Frontal cortex (tissue), 4 donors: ENCODE data around the gene NSUN7. TPM values are rescaled to one million over a fixed set of nuclear protein-coding genes. Genes with fewer than 3 reads are reported as not detected.
A peak's percentile ranks its signal among the peaks of the same experiment; 100 is the strongest.

Source experiments
- DNase-seq, 2 donors: peaks; one replicate each; pipeline ENCODE4 v3.0.0; 2012; ENCODE audit warnings: low spot score in 2 of 2
- FAIRE-seq: peaks from 2 replicates; lab custom pipeline; 2012; peaks lifted over from hg19 to GRCh38; lab: Jason Lieb, UNC
- small RNA-seq: library from RNA; depleted of rRNA; stranded (forward); fragments of <200 nt; gene quantifications from one replicate; pipeline ENCODE3, GENCODE V24; 2014
- total RNA-seq: library from RNA; depleted of rRNA; stranded (reverse); fragments of >200 nt; gene quantifications from one replicate; pipeline ENCODE4 v1.2.3, GENCODE V29; 2014
- donor health status: control.
- donor health status: control.
- donor health status: control.

Gene NSUN7
- total RNA-seq, 1 donor from 2014 or later = 11.0 TPM

- FAIRE-seq (no peak), DNase-seq (no peak)
Measured at GRCh38 chr4:40842318-40842717, 92.6 kb downstream of the NSUN7 start.

- DNase-seq = no peak
- no peak for FAIRE-seq
Measured at GRCh38 chr4:40842725-40843423, 93.1 kb downstream of the NSUN7 start.

- FAIRE-seq (no peak), DNase-seq (no peak)
Measured at GRCh38 chr4:40843696-40844095, 93.9 kb downstream of the NSUN7 start.

GRCh38 chr4:40844261-40844660 lies 94.5 kb downstream of the NSUN7 start:
- no peak for FAIRE-seq
- DNase-seq = no peak

GRCh38 chr4:40845154-40845835 lies 95.5 kb downstream of the NSUN7 start:
- no peak for FAIRE-seq
- DNase-seq = no peak

GRCh38 chr4:40846532-40846931 lies 96.8 kb downstream of the NSUN7 start:
- FAIRE-seq (peak; percentile 88), DNase-seq (no peak)

- FAIRE-seq (no peak), DNase-seq (no peak)
Measured at GRCh38 chr4:40848251-40848650, 98.5 kb downstream of the NSUN7 start.

GRCh38 chr4:40848940-40849339 lies 99.2 kb downstream of the NSUN7 start:
- DNase-seq = no peak
- no peak for FAIRE-seq

- FAIRE-seq = no peak
- no peak for DNase-seq
Measured at GRCh38 chr4:40850496-40850895, 100.7 kb downstream of the NSUN7 start.

GRCh38 chr4:40856277-40856839 lies 106.6 kb downstream of the NSUN7 start:
- DNase-seq (no peak), FAIRE-seq (no peak)

GRCh38 chr4:40856840-40857362 lies 107.1 kb downstream of the NSUN7 start:
- no peak for FAIRE-seq
- peak; percentile 70 to 83 for DNase-seq

- no peak for DNase-seq
- no peak for FAIRE-seq
Measured at GRCh38 chr4:40857956-40858355, 108.2 kb downstream of the NSUN7 start.

- DNase-seq (no peak), FAIRE-seq (no peak)
Measured at GRCh38 chr4:40858962-40859361, 109.2 kb downstream of the NSUN7 start.

Small RNA genes within 50 kb of the gene (small RNA-seq; reads per million reads assigned to genes)
- not detected for gene RF00019

Other genes with a start within 250 kb of the NSUN7 start
- gene RBM47, start 120.1 kb upstream of the NSUN7 start, total RNA-seq = 0.82 TPM